Panc1 (cell line): ENCODE data around the gene GRIK3.

Experiments
- POLR2AphosphoS5 ChIP-seq: IDR thresholded peaks from 2 replicates; pipeline ENCODE4 v1.6.1; 2012; ENCODE audit warnings: mild to moderate bottlenecking, low read depth, low read length, moderate library complexity
- TF ChIP-seq, protein P1 (sequence below): fragments of 450-650 bp; IDR thresholded peaks from 2 replicates; pipeline ENCODE4 v1.5.1; 2017; ENCODE audit warnings: mild to moderate bottlenecking

DNA sequence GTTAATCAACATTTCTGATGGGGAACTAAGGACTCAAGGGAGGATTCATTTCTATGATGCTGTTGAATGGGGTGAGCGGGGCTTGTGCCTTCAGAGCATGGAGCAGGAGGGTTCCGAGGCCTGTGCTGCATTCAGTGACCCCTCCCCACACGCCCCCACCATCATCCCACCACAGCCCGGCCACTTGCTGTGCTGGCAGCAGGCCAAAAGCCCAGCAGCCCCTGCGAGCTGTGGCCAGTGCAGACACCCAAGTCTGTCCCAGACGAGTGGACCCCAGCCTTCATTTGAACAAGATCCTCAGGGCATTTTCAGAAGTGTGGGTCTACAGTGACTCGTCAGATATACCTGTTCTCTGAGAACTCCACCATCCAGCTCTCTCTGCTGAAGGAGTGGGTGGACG, 242.0 kb downstream of the GRIK3 start:
- no peak for TF ChIP-seq POLR2AphosphoS5
- TF ChIP-seq, protein P1, sequence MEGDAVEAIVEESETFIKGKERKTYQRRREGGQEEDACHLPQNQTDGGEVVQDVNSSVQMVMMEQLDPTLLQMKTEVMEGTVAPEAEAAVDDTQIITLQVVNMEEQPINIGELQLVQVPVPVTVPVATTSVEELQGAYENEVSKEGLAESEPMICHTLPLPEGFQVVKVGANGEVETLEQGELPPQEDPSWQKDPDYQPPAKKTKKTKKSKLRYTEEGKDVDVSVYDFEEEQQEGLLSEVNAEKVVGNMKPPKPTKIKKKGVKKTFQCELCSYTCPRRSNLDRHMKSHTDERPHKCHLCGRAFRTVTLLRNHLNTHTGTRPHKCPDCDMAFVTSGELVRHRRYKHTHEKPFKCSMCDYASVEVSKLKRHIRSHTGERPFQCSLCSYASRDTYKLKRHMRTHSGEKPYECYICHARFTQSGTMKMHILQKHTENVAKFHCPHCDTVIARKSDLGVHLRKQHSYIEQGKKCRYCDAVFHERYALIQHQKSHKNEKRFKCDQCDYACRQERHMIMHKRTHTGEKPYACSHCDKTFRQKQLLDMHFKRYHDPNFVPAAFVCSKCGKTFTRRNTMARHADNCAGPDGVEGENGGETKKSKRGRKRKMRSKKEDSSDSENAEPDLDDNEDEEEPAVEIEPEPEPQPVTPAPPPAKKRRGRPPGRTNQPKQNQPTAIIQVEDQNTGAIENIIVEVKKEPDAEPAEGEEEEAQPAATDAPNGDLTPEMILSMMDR, result no peak
